ENCODE measurements around the gene GUK1. TPM values are rescaled to one million over a fixed set of nuclear protein-coding genes. Genes with fewer than 3 reads are reported as not detected.

GUK1 gene
- total RNA-seq, 1 donor: 278 TPM

GRCh38 chr1:228180959-228181644 is 41.0 kb downstream of the GUK1 start:
- no peak overlapping the region for H3K27ac ChIP-seq (ENCODE audit: low read depth, low read length)
- no peaks in the 10 kb centered on the region for H3K9me3 ChIP-seq (ENCODE audit: low read depth, low read length)
- H3K4me1 ChIP-seq (ENCODE audit: insufficient read depth, low read length): no peaks in the 10 kb centered on the region
- H3K4me3 ChIP-seq (ENCODE audit: insufficient read depth, low read length): no peak overlapping the region
- no peaks in the 10 kb centered on the region for H3K79me2 ChIP-seq (ENCODE audit: insufficient read depth, low read length)
- no peak for DNase-seq (ENCODE audit: insufficient read length, low spot score, missing footprints)
- TF ChIP-seq, protein P1, sequence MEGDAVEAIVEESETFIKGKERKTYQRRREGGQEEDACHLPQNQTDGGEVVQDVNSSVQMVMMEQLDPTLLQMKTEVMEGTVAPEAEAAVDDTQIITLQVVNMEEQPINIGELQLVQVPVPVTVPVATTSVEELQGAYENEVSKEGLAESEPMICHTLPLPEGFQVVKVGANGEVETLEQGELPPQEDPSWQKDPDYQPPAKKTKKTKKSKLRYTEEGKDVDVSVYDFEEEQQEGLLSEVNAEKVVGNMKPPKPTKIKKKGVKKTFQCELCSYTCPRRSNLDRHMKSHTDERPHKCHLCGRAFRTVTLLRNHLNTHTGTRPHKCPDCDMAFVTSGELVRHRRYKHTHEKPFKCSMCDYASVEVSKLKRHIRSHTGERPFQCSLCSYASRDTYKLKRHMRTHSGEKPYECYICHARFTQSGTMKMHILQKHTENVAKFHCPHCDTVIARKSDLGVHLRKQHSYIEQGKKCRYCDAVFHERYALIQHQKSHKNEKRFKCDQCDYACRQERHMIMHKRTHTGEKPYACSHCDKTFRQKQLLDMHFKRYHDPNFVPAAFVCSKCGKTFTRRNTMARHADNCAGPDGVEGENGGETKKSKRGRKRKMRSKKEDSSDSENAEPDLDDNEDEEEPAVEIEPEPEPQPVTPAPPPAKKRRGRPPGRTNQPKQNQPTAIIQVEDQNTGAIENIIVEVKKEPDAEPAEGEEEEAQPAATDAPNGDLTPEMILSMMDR (IDR thresholded peaks at IDR 0.05; ENCODE audit: extremely low read depth, low read depth, low read length): no peak
- no peaks in the 10 kb centered on the region for H3K36me3 ChIP-seq (ENCODE audit: insufficient read depth, low read length)
- H2AFZ ChIP-seq (ENCODE audit: low read length): no peak overlapping the region
- H3K27me3 ChIP-seq (ENCODE audit: insufficient read depth, low read length): no peaks in the 10 kb centered on the region
- no peaks in the 10 kb centered on the region for H4K20me1 ChIP-seq (ENCODE audit: insufficient read depth, low read length)
- no peak overlapping the region for H3K4me2 ChIP-seq (ENCODE audit: insufficient read depth, low read length)

- Histone ChIP-seq H3K4me2 (ENCODE audit: insufficient read depth, low read length) (no peak overlapping the region), H3K27ac (ENCODE audit: low read depth, low read length) (no peak overlapping the region), H3K79me2 (ENCODE audit: insufficient read depth, low read length) (no peaks in the 10 kb centered on the region), H3K27me3 (ENCODE audit: insufficient read depth, low read length) (no peaks in the 10 kb centered on the region), H3K36me3 (ENCODE audit: insufficient read depth, low read length) (no peaks in the 10 kb centered on the region), H3K4me1 (ENCODE audit: insufficient read depth, low read length) (no peaks in the 10 kb centered on the region), H4K20me1 (ENCODE audit: insufficient read depth, low read length) (no peaks in the 10 kb centered on the region), H2AFZ (ENCODE audit: low read length) (no peak overlapping the region), H3K9me3 (ENCODE audit: low read depth, low read length) (no peaks in the 10 kb centered on the region), H3K4me3 (ENCODE audit: insufficient read depth, low read length) (no peak overlapping the region)
- no peak for DNase-seq (ENCODE audit: insufficient read length, low spot score, missing footprints)
- TF ChIP-seq, protein P1 (IDR thresholded peaks at IDR 0.05; ENCODE audit: extremely low read depth, low read depth, low read length): no peak
Measured at GRCh38 chr1:228181645-228182034, 41.6 kb downstream of the GUK1 start.

GRCh38 chr1:228182296-228183030 is 42.4 kb downstream of the GUK1 start:
- H4K20me1 ChIP-seq (ENCODE audit: insufficient read depth, low read length): no peaks in the 10 kb centered on the region
- no peak for DNase-seq (ENCODE audit: insufficient read length, low spot score, missing footprints)
- H3K4me2 ChIP-seq (ENCODE audit: insufficient read depth, low read length): no peak overlapping the region
- H3K4me3 ChIP-seq (ENCODE audit: insufficient read depth, low read length): no peak overlapping the region
- TF ChIP-seq, protein P1 (IDR thresholded peaks at IDR 0.05; ENCODE audit: extremely low read depth, low read depth, low read length): no peak
- no peak overlapping the region for H2AFZ ChIP-seq (ENCODE audit: low read length)
- no peaks in the 10 kb centered on the region for H3K27me3 ChIP-seq (ENCODE audit: insufficient read depth, low read length)
- no peaks in the 10 kb centered on the region for H3K36me3 ChIP-seq (ENCODE audit: insufficient read depth, low read length)
- H3K9me3 ChIP-seq (ENCODE audit: low read depth, low read length): no peaks in the 10 kb centered on the region
- H3K27ac ChIP-seq (ENCODE audit: low read depth, low read length): no peak overlapping the region
- H3K4me1 ChIP-seq (ENCODE audit: insufficient read depth, low read length): no peaks in the 10 kb centered on the region
- no peaks in the 10 kb centered on the region for H3K79me2 ChIP-seq (ENCODE audit: insufficient read depth, low read length)

- Histone ChIP-seq H3K27ac (ENCODE audit: low read depth, low read length) (no peak overlapping the region), H2AFZ (ENCODE audit: low read length) (no peak overlapping the region), H4K20me1 (ENCODE audit: insufficient read depth, low read length) (no peaks in the 10 kb centered on the region), H3K79me2 (ENCODE audit: insufficient read depth, low read length) (no peaks in the 10 kb centered on the region), H3K9me3 (ENCODE audit: low read depth, low read length) (no peaks in the 10 kb centered on the region), H3K27me3 (ENCODE audit: insufficient read depth, low read length) (no peaks in the 10 kb centered on the region), H3K4me1 (ENCODE audit: insufficient read depth, low read length) (no peaks in the 10 kb centered on the region), H3K4me3 (ENCODE audit: insufficient read depth, low read length) (no peak overlapping the region), H3K4me2 (ENCODE audit: insufficient read depth, low read length) (no peak overlapping the region), H3K36me3 (ENCODE audit: insufficient read depth, low read length) (no peaks in the 10 kb centered on the region)
- DNase-seq (ENCODE audit: insufficient read length, low spot score, missing footprints): no peak
- TF ChIP-seq, protein P1 (IDR thresholded peaks at IDR 0.05; ENCODE audit: extremely low read depth, low read depth, low read length): no peak
Measured at GRCh38 chr1:228184152-228184551, 44.1 kb downstream of the GUK1 start.
